ACC112 (cell line): ENCODE results near the gene NEDD4.
"Not testable (repeated sequence)": the region's sequence is repeated elsewhere in the genome, so short reads cannot be mapped to it uniquely, and the experiment has no call there.

Experiments used
- H2AFZ ChIP-seq: fragments of 200-600 bp; sonication (generic); one replicate; pipeline ENCODE4 v1.6.0; 2017; ENCODE audit warnings: antibody characterized with exemption, low read length; ENCODE audit not compliant: unreplicated experiment
- H3K27ac ChIP-seq: fragments of 200-600 bp; sonication (generic); 2 replicates; pipeline ENCODE4 v1.5.1; 2014; ENCODE audit warnings: low read depth, mild to moderate bottlenecking, antibody characterized with exemption, low read length, moderate library complexity
- H3K27me3 ChIP-seq: fragments of 200-600 bp; sonication (generic); 2 replicates; pipeline ENCODE4 v1.6.1; 2014; ENCODE audit warnings: mild to moderate bottlenecking, antibody characterized with exemption, low read length, moderate library complexity, mixed read lengths; ENCODE audit not compliant: insufficient read depth
- H3K36me3 ChIP-seq: fragments of 200-600 bp; sonication (generic); 2 replicates; pipeline ENCODE4 v1.6.1; 2016; ENCODE audit warnings: mild to moderate bottlenecking, antibody characterized with exemption, low read length, moderate library complexity, mixed read lengths; ENCODE audit not compliant: insufficient read depth
- H3K4me1 ChIP-seq: fragments of 200-600 bp; sonication (generic); one replicate; pipeline ENCODE4 v1.6.1; 2016; ENCODE audit warnings: low read length, mixed read lengths; ENCODE audit not compliant: insufficient read depth, unreplicated experiment, control insufficient read depth
- H3K4me3 ChIP-seq: fragments of 200-600 bp; sonication (generic); 2 replicates; pipeline ENCODE4 v1.5.1; 2014; ENCODE audit warnings: mild to moderate bottlenecking, low read depth, low read length
- H3K79me2 ChIP-seq: fragments of 200-600 bp; sonication (generic); one replicate; pipeline ENCODE4 v1.6.0; 2016; ENCODE audit warnings: low read length; ENCODE audit not compliant: control insufficient read depth, unreplicated experiment, insufficient read depth

Gene NEDD4

DNA sequence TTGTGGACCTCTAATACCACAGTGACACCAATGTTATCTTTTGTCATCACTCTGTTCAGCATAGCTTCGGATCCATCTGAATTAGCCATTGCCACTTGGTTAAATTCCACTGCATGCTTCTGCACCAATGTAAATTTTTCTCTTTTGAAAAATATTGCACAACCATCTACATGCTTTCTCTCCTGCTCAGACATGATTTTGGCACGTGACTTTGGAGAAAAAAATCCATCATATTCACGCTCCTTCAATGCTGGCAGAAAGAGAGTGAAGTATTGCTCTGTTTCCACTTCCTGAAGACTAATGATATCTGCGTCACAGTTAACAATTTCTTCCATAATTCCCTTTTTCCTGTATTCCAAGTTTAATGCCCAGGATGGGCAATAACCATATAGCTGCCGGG is 13.0 kb upstream of the NEDD4 start:
- not testable (repeated sequence) for H3K27me3 ChIP-seq, H3K79me2 ChIP-seq, H3K36me3 ChIP-seq, H3K4me1 ChIP-seq
- peak overlapping the region; percentile 52 for H3K27ac ChIP-seq
- peak overlapping the region; percentile 82 for H3K4me3 ChIP-seq
- H2AFZ ChIP-seq, result peak overlapping the region; percentile 97

- not testable (repeated sequence) for H3K27me3 ChIP-seq, H3K36me3 ChIP-seq, H3K4me3 ChIP-seq, H3K4me1 ChIP-seq, H3K27ac ChIP-seq, H2AFZ ChIP-seq, H3K79me2 ChIP-seq
Observed at GRCh38 chr15:56004281-56004680, 10.9 kb upstream of the NEDD4 start.

DNA sequence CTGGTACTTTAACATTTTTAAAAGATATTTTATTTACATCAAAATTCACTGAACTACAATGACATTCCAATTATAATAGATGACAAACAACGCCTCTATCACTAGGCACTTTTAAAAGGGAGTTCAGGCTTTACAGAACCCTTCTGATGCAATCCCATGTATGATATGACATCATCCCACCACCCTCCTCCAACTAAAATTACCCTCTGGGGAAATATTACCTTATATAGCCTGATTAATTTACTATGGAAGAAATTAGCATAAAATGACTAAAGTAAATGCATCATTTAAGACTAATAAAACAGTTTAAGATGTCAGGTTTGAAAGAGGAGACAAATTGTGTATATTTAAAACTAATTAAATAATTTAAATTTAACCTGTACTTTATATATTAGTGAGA is 10.4 kb upstream of the NEDD4 start:
- H3K27me3 ChIP-seq, H2AFZ ChIP-seq, H3K79me2 ChIP-seq, H3K4me3 ChIP-seq, H3K36me3 ChIP-seq, H3K27ac ChIP-seq: not testable (repeated sequence)
- H3K4me1 ChIP-seq, result peaks cover 11% of the 10 kb centered on the region

GRCh38 chr15:56003277-56003676 is 9.9 kb upstream of the NEDD4 start:
- not testable (repeated sequence) for H3K4me3 ChIP-seq, H3K36me3 ChIP-seq
- H3K4me1 ChIP-seq, result peaks cover 11% of the 10 kb centered on the region

DNA sequence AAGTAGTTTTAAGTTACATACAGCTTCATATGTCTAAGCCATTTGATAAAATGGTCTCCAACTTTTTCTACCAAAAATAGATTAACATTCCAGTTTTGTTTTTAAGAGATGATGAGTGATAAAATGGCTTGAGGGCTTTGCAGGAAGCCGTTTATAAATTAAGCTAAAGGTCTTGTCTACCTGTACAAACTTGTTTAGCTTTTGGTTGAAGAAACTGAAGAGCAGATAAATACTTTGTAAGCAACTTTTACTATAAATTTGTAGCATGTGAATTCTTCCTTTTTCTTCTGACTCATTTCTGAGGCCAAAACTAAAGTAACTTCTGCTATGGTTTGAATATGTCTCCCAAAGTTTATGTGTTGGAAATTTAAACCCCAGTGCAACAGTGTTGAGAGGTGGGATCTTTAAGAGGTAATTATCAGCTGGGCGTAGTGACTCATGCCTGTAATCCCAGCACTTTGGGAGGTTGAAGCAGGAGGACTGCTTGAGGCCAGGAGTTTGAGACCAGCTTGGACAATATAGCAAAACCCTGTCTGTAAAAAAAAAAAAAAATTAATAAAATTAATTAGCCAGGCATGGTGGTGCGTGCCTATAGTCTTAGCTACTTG is 8.2 kb upstream of the NEDD4 start:
- Histone ChIP-seq H3K27ac (no peak overlapping the region), H3K4me3 (no peak overlapping the region), H3K79me2 (no peaks in the 10 kb centered on the region), H3K36me3 (no peaks in the 10 kb centered on the region), H3K4me1 (peaks cover 8% of the 10 kb centered on the region), H3K27me3 (no peaks in the 10 kb centered on the region), H2AFZ (no peak overlapping the region)

More at GRCh38 chr15:56003277-56003676, 9.9 kb upstream of the NEDD4 start:
- H3K79me2 ChIP-seq, H3K27me3 ChIP-seq, H2AFZ ChIP-seq, H3K27ac ChIP-seq: not testable (repeated sequence)

- no peaks in the 10 kb centered on the region for H3K27me3 ChIP-seq
- H3K79me2 ChIP-seq, result no peaks in the 10 kb centered on the region
- H3K4me1 ChIP-seq, result peaks cover 11% of the 10 kb centered on the region
- no peak overlapping the region for H2AFZ ChIP-seq
- H3K4me3 ChIP-seq, result no peak overlapping the region
- no peak overlapping the region for H3K27ac ChIP-seq
- H3K36me3 ChIP-seq, result no peaks in the 10 kb centered on the region
Observed at GRCh38 chr15:55999658-56000057, 6.2 kb upstream of the NEDD4 start.

- Histone ChIP-seq H3K4me3 (no peak overlapping the region), H3K27me3 (no peaks in the 10 kb centered on the region), H2AFZ (no peak overlapping the region), H3K4me1 (peaks cover 14% of the 10 kb centered on the region), H3K79me2 (no peaks in the 10 kb centered on the region), H3K36me3 (no peaks in the 10 kb centered on the region), H3K27ac (no peak overlapping the region)
Observed at GRCh38 chr15:55998478-55998877, 5.1 kb upstream of the NEDD4 start.

DNA sequence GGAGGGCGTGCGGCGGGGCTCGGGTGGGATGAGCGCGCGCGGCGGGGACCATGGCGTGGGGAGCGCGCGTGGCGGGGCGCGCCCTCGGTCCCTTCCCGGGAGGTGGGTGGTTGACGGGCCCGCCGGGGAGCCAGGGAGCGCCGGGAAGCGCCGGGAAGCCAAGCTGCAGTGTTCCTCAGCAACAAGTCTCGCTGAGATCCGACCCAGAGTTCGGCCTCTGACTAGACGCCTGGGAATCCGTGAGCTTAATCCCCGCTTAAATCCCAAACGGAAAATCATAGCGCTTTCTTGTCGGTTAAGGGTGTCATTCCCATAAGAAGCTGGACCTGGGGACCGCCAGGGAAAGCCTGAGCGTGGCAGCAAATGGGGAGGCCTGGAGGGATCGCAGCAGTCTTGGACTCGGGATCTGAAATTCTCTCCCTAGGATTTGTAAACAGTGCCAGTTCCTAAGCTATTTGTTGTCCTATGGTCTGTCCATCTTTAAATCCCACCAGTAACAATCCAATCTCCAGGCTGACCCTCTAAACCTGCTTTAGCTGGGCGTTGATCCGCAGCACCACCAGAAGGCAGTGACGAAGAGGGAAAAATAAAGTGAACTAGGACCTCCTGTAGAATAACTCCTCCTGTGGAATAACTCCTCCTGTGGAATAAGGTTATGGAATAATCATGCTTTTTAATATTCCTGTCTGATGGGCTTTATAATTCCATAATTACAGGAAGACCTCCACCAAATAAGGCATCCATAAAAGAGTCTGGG is 570 bp upstream of the NEDD4 start:
- Histone ChIP-seq H3K4me1 (peaks cover 25% of the 10 kb centered on the region), H3K79me2 (peaks cover 40% of the 10 kb centered on the region), H3K36me3 (peaks cover 2% of the 10 kb centered on the region; the same call in 1 of the 2 replicates), H3K4me3 (peak overlapping the region; percentile 83), H3K27me3 (no peaks in the 10 kb centered on the region), H2AFZ (peak overlapping the region; percentile 97), H3K27ac (peak overlapping the region; percentile 68)

- Histone ChIP-seq H3K4me1 (peaks cover 25% of the 10 kb centered on the region), H3K36me3 (peaks cover 2% of the 10 kb centered on the region; the same call in 1 of the 2 replicates), H2AFZ (peak overlapping the region; percentile 89), H3K79me2 (peaks cover 45% of the 10 kb centered on the region), H3K27ac (peak overlapping the region; percentile 24), H3K4me3 (peak overlapping the region; percentile 83), H3K27me3 (no peaks in the 10 kb centered on the region)
Observed at GRCh38 chr15:55992769-55993110, 672 bp downstream of the NEDD4 start.

DNA sequence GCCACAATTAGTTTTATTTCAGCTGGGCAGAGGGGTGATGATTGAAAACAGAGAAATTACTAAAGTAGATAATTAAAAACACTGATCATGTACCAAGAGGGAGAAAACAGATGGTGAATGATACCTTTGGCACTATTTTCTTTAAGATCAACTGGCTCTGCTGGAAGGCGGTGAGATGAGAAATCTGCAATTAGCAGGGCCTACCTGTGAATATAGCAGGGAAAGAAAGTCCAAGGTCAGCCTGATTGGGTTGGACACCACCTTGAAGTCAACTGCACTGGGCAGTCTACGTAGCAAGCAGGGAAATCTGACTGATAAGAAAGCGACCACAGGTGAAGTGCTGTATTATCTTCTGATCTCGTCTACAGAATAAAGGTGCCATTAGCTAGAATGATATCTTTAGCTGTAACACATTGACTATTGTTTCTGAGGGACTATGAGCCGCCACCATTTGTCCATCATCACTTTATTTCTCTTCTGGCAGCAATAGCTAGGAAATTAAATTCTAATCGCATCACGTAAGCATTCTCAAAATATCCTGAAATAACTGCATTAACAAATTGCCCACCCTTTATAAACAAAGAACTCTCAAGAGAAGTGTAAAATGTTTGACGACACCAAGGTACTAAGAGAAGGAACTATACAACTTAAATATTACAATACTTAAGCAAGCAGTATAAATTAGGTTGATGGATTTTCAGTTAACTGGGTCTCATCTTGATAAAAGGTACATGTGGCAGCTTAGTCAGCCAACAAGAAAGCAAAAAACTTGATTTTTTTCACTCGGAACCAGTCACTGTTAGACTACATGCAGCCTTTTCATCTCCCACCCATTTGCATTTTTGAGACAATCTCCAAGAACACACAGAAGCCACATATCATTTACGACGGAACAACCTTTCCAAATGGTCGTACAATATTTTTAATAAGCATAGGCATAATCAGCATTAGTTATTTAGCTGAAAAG is 1.3 kb downstream of the NEDD4 start:
- Histone ChIP-seq H3K36me3 (peaks cover 2% of the 10 kb centered on the region; the same call in 1 of the 2 replicates), H3K79me2 (peaks cover 45% of the 10 kb centered on the region), H3K27me3 (no peaks in the 10 kb centered on the region), H3K4me3 (peak overlapping the region; percentile 83), H3K27ac (peak overlapping the region; percentile 24), H2AFZ (peak overlapping the region; percentile 89), H3K4me1 (peaks cover 25% of the 10 kb centered on the region)
